HEK293 (cell line): Measurements from ENCODE around the gene CD79A.

Source experiments
- CTCF ChIA-PET: fragments of 350-600 bp; formaldehyde crosslinking; extraction: SDS; loops from one replicate; lab custom pipeline; 2021; ENCODE audit warnings: antibody characterized with exemption; lab: Yijun Ruan, JAX
- POLR2A ChIA-PET: fragments of 300-600 bp; formaldehyde crosslinking; extraction: SDS; loops from one replicate; lab custom pipeline; 2020; ENCODE audit warnings: antibody characterized with exemption, inconsistent platforms; lab: Yijun Ruan, JAX
- H3K27ac ChIP-seq: fragments of 200-500 bp; sonication (Bioruptor generic); 2 replicates; pipeline ENCODE4 v1.5.1; 2014; ENCODE audit warnings: low read depth, low read length, control low read depth, inconsistent platforms; ENCODE audit errors: extremely low read depth
- H3K36me3 ChIP-seq, 2 experiments: fragments of 200-500 bp in 1 of 2; sonication (Bioruptor generic) in 1 of 2; 1 replicate in 1 of 2; 2 replicates in 1 of 2; pipeline ENCODE4 v1.5.1; 2014 to 2017; ENCODE audit warnings: inconsistent platforms in 2 of 2, low read length in 2 of 2; ENCODE audit not compliant: control insufficient read depth in 2 of 2, insufficient read depth in 1 of 2
- H3K4me1 ChIP-seq: fragments of 200-500 bp; sonication (Bioruptor generic); 2 replicates; pipeline ENCODE4 v1.5.1; 2014; ENCODE audit warnings: mild to moderate bottlenecking, low read length, inconsistent platforms; ENCODE audit not compliant: control insufficient read depth, insufficient read depth
- H3K4me3 ChIP-seq: 2 replicates; pipeline ENCODE4 v1.5.1; 2011; ENCODE audit warnings: low read depth, mild to moderate bottlenecking, control low read depth, low read length, moderate library complexity
- H3K9me3 ChIP-seq: fragments of 200-500 bp; sonication (Bioruptor generic); 2 replicates; pipeline ENCODE4 v1.5.1; 2014; ENCODE audit warnings: low read depth, low read length, inconsistent platforms; ENCODE audit not compliant: control insufficient read depth, insufficient read depth
- FEZF1 ChIP-seq: fragments of 450-650 bp; formaldehyde crosslinking; IDR thresholded peaks from 2 replicates; pipeline ENCODE4 v1.5.1; 2016; ENCODE audit warnings: missing biosample characterization, missing genetic modification characterization
- SCRT2 ChIP-seq: fragments of 450-650 bp; formaldehyde crosslinking; IDR thresholded peaks from 2 replicates; pipeline ENCODE4 v1.5.1; 2016; ENCODE audit warnings: missing biosample characterization, missing genetic modification characterization
- TCF7L2 ChIP-seq: IDR thresholded peaks from 2 replicates; pipeline ENCODE4 v1.6.1; 2011; ENCODE audit warnings: low read depth, mild to moderate bottlenecking, inconsistent platforms, low read length, moderate library complexity, borderline replicate concordance
- ZBTB17 ChIP-seq: fragments of 450-650 bp; formaldehyde crosslinking; IDR thresholded peaks from 2 replicates; pipeline ENCODE4 v1.5.1; 2016; ENCODE audit warnings: missing biosample characterization, missing genetic modification characterization
- ZIC2 ChIP-seq: fragments of 450-650 bp; formaldehyde crosslinking; IDR thresholded peaks from 2 replicates; pipeline ENCODE4 v1.5.1; 2016; ENCODE audit warnings: missing biosample characterization, missing genetic modification characterization
- ZNF133 ChIP-seq: fragments of 450-650 bp; formaldehyde crosslinking; IDR thresholded peaks from 2 replicates; pipeline ENCODE4 v1.5.1; 2016; ENCODE audit warnings: missing biosample characterization, missing genetic modification characterization
- ZNF138 ChIP-seq: fragments of 450-650 bp; formaldehyde crosslinking; IDR thresholded peaks from 2 replicates; pipeline ENCODE4 v1.5.1; 2016; ENCODE audit warnings: missing biosample characterization, missing genetic modification characterization, borderline replicate concordance
- ZNF140 ChIP-seq: fragments of 450-650 bp; formaldehyde crosslinking; IDR thresholded peaks from 2 replicates; pipeline ENCODE4 v1.5.1; 2016; ENCODE audit warnings: missing biosample characterization, missing genetic modification characterization
- ZNF292 ChIP-seq: fragments of 450-650 bp; formaldehyde crosslinking; IDR thresholded peaks from 2 replicates; pipeline ENCODE4 v1.5.1; 2016; ENCODE audit warnings: low read depth, missing biosample characterization, missing genetic modification characterization, borderline replicate concordance
- ZNF48 ChIP-seq: fragments of 450-650 bp; formaldehyde crosslinking; IDR thresholded peaks from 2 replicates; pipeline ENCODE4 v1.5.1; 2016; ENCODE audit warnings: missing biosample characterization, missing genetic modification characterization
- ZNF521 ChIP-seq: fragments of 450-650 bp; formaldehyde crosslinking; IDR thresholded peaks from 2 replicates; pipeline ENCODE4 v1.5.1; 2017; ENCODE audit warnings: missing biosample characterization, mild to moderate bottlenecking, missing genetic modification characterization
- ZNF600 ChIP-seq: fragments of 450-650 bp; formaldehyde crosslinking; IDR thresholded peaks from 2 replicates; pipeline ENCODE4 v1.5.1; 2016; ENCODE audit warnings: missing biosample characterization, missing genetic modification characterization
- ZNF664 ChIP-seq: fragments of 450-650 bp; formaldehyde crosslinking; IDR thresholded peaks from 2 replicates; pipeline ENCODE4 v1.5.1; 2016; ENCODE audit warnings: missing biosample characterization, missing genetic modification characterization
- ZNF792 ChIP-seq: fragments of 450-650 bp; formaldehyde crosslinking; IDR thresholded peaks from 2 replicates; pipeline ENCODE4 v1.5.1; 2016; ENCODE audit warnings: missing biosample characterization, missing genetic modification characterization
- ZNF837 ChIP-seq: fragments of 450-650 bp; formaldehyde crosslinking; IDR thresholded peaks from 2 replicates; pipeline ENCODE4 v1.5.1; 2016; ENCODE audit warnings: missing biosample characterization, missing genetic modification characterization
- ZSCAN16 ChIP-seq: fragments of 450-650 bp; formaldehyde crosslinking; IDR thresholded peaks from 2 replicates; pipeline ENCODE4 v1.5.1; 2016; ENCODE audit warnings: missing biosample characterization, missing genetic modification characterization
- TF ChIP-seq, protein P1 (sequence below): fragments of 450-650 bp; formaldehyde crosslinking; IDR thresholded peaks from 2 replicates; pipeline ENCODE4 v1.5.1; 2016; ENCODE audit warnings: missing biosample characterization, missing genetic modification characterization
- TF ChIP-seq, protein P2 (sequence below): fragments of 450-650 bp; formaldehyde crosslinking; IDR thresholded peaks from 2 replicates; pipeline ENCODE4 v1.5.1; 2017; ENCODE audit warnings: missing biosample characterization, missing genetic modification characterization
- TF ChIP-seq, protein P3 (sequence below): fragments of 450-650 bp; formaldehyde crosslinking; IDR thresholded peaks from 2 replicates; pipeline ENCODE4 v1.5.1; 2017; ENCODE audit warnings: missing biosample characterization, missing genetic modification characterization
- TF ChIP-seq, protein P4 (sequence below): fragments of 450-650 bp; formaldehyde crosslinking; IDR thresholded peaks from 2 replicates; pipeline ENCODE4 v1.5.1; 2016; ENCODE audit warnings: missing biosample characterization, missing genetic modification characterization

Gene CD79A

DNA sequence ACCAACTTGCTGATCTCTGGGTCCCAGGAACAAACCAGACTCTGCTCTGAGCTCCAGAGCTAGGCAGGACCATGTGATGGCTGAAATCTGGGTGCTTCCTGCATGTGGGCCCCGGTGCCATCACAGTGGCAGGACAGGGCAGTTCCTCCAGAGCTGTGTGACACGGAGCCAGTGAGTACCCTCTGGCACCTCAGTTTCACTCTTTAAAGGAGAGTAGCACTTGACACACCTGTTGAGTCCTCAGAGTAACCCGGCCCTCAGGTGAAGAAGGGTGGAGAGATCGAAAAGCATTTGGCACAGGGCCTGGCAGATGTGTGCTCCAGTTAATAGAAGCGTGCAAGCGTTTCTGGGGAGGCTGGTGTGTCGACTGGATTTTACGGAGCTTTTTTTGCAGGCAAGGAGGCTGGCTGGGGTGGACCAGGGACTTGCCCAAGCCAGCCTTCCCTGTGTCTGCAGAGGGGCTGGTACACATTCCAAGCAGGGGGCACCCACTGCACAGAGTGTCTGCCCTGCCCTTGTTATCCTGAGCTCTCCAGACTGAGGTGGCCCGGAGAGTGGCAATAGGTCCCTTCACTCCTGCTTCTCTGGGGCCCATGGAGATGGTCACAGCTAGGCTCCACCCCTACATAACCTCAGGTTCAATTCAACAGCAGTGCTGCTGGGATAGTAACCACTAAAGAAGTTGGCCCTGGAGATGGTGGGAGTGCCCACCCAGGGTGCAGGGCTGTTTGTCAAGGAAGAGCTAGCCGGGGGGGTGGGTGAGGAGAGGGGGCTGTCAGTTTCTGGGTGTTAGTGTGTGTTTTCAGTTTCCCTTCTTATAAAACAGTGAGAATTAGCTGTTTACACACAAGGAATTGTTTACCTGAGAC is 8.7 kb upstream of the CD79A start (continued):
- TF ChIP-seq, protein P1, sequence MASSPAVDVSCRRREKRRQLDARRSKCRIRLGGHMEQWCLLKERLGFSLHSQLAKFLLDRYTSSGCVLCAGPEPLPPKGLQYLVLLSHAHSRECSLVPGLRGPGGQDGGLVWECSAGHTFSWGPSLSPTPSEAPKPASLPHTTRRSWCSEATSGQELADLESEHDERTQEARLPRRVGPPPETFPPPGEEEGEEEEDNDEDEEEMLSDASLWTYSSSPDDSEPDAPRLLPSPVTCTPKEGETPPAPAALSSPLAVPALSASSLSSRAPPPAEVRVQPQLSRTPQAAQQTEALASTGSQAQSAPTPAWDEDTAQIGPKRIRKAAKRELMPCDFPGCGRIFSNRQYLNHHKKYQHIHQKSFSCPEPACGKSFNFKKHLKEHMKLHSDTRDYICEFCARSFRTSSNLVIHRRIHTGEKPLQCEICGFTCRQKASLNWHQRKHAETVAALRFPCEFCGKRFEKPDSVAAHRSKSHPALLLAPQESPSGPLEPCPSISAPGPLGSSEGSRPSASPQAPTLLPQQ (tag by site-specific recombination) = peak; percentile 85
- TF ChIP-seq ZNF138 (tag by site-specific recombination) (no peak), ZNF133 (tag by site-specific recombination) (no peak), ZIC2 (tag by site-specific recombination) (no peak), SCRT2 (peak; percentile 97), ZNF292 (tag by site-specific recombination) (no peak), ZNF792 (no peak), FEZF1 (tag by site-specific recombination) (no peak), ZNF837 (tag by site-specific recombination) (no peak), ZNF140 (tag by site-specific recombination) (no peak), ZNF664 (tag by site-specific recombination) (no peak), ZNF600 (tag by site-specific recombination) (peak; percentile 81), ZNF48 (tag by site-specific recombination) (no peak), ZNF521 (no peak)
- TF ChIP-seq, protein P2, sequence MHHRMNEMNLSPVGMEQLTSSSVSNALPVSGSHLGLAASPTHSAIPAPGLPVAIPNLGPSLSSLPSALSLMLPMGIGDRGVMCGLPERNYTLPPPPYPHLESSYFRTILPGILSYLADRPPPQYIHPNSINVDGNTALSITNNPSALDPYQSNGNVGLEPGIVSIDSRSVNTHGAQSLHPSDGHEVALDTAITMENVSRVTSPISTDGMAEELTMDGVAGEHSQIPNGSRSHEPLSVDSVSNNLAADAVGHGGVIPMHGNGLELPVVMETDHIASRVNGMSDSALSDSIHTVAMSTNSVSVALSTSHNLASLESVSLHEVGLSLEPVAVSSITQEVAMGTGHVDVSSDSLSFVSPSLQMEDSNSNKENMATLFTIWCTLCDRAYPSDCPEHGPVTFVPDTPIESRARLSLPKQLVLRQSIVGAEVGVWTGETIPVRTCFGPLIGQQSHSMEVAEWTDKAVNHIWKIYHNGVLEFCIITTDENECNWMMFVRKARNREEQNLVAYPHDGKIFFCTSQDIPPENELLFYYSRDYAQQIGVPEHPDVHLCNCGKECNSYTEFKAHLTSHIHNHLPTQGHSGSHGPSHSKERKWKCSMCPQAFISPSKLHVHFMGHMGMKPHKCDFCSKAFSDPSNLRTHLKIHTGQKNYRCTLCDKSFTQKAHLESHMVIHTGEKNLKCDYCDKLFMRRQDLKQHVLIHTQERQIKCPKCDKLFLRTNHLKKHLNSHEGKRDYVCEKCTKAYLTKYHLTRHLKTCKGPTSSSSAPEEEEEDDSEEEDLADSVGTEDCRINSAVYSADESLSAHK (tag by site-specific recombination) = peak; percentile 65
- TF ChIP-seq, protein P3, sequence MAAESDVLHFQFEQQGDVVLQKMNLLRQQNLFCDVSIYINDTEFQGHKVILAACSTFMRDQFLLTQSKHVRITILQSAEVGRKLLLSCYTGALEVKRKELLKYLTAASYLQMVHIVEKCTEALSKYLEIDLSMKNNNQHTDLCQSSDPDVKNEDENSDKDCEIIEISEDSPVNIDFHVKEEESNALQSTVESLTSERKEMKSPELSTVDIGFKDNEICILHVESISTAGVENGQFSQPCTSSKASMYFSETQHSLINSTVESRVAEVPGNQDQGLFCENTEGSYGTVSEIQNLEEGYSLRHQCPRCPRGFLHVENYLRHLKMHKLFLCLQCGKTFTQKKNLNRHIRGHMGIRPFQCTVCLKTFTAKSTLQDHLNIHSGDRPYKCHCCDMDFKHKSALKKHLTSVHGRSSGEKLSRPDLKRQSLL (tag by site-specific recombination) = no peak
- TF ChIP-seq, protein P4, sequence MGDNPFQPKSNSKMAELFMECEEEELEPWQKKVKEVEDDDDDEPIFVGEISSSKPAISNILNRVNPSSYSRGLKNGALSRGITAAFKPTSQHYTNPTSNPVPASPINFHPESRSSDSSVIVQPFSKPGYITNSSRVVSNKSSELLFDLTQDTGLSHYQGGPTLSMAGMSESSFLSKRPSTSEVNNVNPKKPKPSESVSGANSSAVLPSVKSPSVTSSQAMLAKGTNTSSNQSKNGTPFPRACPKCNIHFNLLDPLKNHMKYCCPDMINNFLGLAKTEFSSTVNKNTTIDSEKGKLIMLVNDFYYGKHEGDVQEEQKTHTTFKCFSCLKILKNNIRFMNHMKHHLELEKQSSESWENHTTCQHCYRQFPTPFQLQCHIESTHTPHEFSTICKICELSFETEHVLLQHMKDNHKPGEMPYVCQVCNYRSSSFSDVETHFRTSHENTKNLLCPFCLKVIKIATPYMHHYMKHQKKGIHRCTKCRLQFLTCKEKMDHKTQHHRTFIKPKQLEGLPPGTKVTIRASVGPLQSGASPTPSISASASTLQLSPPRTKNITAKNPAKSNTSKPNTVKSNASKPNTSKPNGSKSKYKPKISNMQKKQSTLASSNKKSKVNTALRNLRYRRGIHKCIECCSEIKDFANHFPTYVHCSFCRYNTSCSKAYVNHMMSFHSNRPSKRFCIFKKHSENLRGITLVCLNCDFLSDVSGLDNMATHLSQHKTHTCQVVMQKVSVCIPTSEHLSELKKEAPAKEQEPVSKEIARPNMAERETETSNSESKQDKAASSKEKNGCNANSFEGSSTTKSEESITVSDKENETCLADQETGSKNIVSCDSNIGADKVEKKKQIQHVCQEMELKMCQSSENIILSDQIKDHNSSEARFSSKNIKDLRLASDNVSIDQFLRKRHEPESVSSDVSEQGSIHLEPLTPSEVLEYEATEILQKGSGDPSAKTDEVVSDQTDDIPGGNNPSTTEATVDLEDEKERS (tag by site-specific recombination) = no peak

DNA sequence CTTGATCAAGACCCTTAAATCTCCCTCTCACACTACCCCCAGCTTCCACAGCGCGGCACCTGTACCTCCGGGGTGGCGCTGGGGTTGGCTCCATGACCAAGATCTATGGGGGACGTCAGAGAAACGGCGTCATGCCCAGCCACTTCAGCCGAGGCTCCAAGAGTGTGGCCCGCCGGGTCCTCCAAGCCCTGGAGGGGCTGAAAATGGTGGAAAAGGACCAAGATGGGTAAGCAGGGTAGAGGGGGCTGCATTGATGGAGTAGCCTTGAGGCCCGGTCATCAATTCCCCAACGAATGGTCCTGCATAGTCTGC is 8.1 kb upstream of the CD79A start:
- ChIA-PET CTCF (interaction anchor here (1.0 to 2.1 kb wide), 4 partner anchors 10 to 166 kb away, joined by 3 to 7 read pairs (median 4); partner anchors contain the start of gene RPS19), POLR2A (interaction anchor here (0.6 to 7.2 kb wide), 8 partner anchors 9 to 488 kb away, joined by 3 to 118 read pairs (median 6); partner anchors contain the start of genes RABAC1 and RPS19)
- TF ChIP-seq TCF7L2 (no peak), ZSCAN16 (tag by site-specific recombination) (no peak), ZBTB17 (tag by site-specific recombination) (no peak)
- H3K9me3 ChIP-seq = no peaks in the 10 kb centered on the region
- H3K4me3 ChIP-seq = no peak overlapping the region
- peaks cover 6% of the 10 kb centered on the region; the same call in 1 of the 2 replicates for H3K4me1 ChIP-seq
- peak overlapping the region; percentile 35; the same call in 1 of the 2 replicates for H3K27ac ChIP-seq
- peaks cover 76 to 81% of the 10 kb centered on the region in 2 experiments for H3K36me3 ChIP-seq
